ENCODE measurements around the gene PI4KA.
"Not testable (repeated sequence)": the region's sequence is repeated elsewhere in the genome, so short reads cannot be mapped to it uniquely, and the experiment has no call there.

The PI4KA gene

DNA sequence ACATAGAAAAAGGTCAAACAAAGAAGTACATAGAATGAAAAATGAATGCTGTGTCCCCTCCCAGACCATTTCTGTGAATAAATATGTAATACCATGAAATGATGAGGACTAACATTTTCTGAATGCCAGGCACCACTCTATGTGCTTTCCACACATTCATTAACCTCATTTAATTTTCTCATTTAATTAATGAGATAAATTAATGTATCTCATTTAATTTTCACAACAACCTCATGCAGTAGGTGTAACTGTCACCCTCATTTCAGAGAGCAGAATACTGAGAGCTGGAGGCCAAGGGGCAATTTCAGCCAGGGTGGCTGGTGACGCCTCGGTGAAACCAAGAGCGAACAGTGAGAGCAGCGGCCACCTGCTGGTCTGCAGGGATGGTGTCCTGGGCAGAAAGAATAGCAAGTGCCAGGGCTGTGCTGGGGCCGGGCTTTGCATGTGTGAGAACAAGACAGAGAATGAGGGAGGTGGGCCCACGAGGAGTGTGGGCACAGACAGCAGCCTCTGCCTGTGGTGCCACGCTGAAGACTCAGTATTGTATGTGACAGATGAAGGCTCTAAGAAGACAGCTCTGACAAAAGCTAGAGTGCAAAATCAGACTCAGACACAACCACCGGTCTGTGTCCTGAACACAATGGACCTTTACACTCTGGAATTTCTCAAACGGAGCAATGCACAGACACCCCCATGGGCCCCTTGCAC lies 86.5 kb downstream of the PI4KA start:
- no peak for DNase-seq

DNA sequence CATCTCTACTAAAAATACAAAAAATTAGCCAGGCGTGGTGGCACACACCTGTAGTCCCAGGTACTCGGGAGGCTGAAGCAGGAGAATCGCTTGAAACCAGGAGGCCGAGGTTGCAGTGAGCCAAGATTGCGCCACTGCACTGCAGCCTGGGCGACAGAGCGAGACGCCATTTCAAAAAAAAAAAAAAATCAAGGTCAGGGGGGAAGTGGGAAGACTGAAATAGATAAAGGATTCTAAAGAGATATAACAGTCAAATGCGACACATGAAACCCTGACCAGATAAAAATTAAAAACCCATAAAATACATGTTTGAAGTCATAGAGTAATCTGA lies 89.2 kb downstream of the PI4KA start:
- DNase-seq: not testable (repeated sequence)

DNA sequence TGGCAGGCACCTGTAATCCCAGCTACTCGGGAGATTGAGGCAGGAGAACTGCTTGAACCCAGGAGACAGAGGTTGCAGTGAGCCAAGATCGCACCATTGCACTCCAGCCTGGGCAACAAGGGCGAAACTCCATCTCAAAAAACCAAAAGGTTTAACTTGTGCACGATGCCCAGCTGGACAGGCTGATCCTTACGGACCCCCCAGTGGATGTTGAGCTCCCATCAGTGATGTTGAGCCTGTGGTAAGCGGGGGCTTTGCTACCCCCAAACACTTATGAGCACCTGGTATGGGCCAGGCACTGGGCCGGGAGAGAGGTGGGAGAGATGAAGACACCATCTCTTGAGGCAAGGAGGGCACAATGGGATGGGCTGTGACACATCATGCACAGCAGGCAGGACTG lies 92.1 kb downstream of the PI4KA start:
- DNase-seq: no peak

DNA sequence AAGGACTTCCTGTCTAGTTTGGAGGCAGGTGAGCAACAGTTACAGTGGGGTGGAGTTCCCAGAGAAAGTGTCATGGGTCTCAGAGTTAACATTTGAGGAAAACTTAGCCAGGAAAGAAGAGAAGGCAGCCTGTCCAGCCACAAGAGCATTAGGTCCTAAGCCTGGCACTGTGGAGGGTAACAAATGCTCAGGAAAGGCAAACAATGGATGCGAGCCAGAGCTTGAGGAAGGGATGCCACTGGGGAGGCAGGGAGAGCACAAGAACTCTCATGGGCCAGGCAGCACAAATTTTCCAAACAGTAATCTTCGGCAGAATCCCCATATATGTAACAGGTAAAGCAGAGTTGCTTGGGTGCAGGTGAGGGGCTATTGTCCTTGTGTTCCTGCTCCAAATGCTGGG lies 92.7 kb downstream of the PI4KA start:
- no peak for DNase-seq

DNA sequence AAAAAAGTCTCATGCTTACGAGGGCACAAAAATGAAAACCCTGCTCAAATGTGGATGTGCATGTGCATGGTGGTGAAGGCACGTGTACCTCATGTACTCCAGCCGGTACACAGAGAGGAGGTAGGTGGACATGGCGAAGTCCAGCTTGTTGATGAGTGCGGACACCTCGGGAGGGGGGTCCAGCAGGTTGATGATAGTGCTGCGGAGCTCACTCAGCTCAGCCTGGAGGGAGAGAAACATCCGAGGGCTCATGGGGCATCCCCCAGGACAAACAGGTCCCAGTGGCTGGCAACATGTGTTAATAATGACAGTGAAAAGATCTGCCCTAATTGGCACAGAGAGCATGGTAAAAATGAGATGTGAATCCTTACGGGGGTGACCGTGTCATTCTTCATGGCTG lies 93.9 kb downstream of the PI4KA start:
- DNase-seq: no peak

DNA sequence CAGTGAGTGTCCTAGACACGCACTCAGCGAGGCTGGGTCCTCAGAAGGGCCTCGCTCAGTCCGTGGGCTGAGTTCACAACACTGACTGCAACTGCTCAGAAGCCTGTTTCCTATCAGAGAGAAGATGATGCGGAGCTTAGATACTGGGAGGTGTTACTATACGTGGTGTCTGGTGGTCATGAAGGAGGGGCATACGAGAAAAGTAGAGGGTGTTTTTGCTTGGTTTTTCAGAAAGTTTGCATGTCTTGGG lies 94.2 kb downstream of the PI4KA start:
- no peak for DNase-seq

DNA sequence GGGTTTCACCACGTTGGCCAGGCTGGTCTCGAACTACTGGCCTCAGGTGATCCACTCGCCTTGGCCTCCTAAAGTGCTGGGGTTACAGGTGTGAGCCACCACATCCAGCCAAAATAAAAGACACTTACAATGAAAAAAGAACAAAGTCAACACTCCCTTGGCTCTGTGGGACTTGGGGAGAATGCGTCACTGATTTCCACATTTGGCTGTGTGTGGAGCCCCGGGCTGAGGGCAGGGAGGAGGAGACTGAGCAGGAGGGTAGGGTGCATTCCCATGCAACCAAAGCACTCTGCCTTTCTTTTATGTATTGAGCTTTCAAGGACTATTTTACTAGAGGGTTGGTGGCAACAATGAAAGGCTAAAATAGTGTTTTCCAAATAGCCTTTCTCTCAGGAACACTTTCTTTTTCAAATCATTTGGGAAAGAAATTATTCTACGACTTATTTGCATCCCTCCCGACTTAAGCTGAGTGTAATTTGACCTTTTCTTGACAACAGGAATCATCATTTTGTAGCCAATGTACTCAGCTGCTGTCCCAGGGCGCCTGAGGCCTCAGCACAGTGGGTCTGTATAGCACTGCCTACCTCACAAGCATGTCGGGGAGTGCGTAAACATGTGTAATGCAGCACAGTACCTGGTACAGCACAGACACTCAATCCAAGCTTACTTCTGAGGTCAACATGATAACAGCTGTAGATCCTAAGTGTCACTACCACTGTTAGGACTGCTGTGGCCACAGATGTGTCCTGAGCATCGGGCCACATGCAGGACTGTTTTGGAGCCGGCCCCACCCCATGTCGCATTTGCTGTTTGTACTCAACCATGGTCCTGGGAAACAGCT lies 94.8 kb downstream of the PI4KA start:
- no peak for DNase-seq

DNA sequence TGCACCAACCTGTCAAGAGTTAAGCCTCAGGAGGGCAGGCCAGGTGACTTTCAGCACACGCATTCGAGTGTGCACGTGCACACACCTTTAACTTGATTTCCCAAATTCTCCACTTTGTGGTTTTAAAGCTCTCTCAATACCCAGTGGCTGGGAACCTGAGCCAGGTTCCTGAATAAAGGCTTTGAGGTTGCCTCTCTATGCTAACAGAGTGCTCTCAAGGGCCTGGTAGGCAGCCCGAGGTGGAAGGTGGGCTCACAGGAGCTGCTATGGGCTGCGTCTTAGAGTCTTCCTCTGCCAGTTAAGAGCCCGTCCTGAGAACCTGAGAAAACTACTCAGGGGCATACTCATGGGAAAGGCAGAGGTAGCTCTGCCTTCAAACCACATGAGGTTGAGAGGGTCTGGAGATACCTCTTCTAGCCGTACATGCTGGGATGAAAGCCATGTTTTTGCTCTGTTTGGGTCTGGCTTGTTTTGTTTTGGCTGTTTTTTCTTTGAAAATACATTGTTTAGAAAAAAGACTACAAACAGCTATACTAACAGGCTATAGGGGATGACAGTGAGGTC lies 96.3 kb downstream of the PI4KA start:
- no peak for DNase-seq

DNA sequence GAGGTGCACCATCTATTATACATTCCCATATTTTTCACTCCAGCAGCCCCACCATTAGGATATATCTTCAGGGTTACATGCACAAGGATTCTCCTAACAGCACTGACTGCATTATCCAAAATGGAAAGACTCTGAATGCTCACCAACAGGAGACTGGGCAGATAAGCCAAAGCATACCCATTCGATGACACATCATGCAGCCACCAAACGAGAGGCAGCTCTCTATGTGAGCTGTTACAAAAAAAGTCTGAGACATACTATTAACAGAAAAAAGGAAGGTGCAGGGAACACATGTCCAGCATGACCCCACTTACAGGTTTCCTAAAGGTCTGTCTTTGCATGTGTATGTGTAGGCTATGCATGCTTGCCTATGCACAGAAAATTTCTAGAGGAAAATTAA lies 97.1 kb downstream of the PI4KA start:
- no peak for DNase-seq

DNA sequence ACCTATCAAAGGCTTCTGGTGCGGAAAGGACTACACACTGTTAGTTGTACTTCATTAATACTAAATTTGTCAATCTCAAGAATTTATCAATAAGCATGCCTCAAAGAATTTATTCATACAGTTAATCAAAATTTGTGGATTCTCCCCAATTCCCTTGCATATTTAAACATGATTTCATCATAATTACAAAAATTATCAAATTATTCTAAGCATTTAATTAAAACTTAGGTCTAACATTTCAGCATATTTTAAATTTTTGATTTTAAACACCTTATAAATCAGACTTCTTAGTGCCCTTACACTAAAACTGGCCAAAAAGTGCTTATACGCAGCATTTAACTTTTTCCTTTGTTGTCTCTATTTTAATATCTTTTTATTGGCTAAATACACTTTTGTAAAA lies 98.5 kb downstream of the PI4KA start:
- DNase-seq: no peak

DNA sequence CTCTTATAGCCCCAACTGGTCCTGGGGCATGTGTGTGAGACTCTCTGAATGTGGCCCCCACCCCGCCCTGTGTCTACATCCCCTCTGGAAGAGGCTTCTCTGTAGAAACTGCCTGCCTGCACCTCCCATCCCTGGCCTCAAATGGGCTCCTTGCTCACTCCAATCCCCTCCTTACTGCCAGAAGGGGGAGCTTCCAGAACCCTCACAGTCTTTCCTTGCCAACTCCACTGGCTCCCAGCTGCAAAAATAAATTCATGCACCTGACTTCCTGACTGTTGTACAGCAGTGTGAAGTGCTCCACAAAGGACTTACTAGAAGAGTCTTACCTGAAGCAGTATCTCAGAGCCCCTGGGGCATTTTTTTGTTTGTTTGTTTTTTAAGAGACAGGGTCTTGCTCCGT lies 99.9 kb downstream of the PI4KA start:
- DNase-seq: no peak

DNA sequence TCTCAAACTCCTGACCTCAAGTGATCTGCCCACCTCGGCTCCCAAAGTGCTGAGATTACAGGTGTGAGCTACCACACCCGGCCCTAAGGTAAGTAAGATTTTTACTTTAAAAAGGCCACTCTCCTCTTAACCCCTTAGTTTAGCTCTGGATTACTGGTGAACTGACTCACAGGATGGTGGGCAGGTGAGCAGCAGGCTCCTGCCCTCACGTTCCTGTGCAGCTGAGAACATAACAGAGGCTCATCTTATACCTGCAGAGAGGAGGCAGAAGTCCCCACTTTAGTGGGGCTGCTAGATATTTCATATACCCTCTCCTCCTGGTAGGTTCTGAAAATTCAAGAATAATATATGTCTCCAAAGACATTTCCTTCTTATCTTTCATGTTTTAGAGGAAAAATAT lies 101.8 kb downstream of the PI4KA start:
- DNase-seq: no peak

DNA sequence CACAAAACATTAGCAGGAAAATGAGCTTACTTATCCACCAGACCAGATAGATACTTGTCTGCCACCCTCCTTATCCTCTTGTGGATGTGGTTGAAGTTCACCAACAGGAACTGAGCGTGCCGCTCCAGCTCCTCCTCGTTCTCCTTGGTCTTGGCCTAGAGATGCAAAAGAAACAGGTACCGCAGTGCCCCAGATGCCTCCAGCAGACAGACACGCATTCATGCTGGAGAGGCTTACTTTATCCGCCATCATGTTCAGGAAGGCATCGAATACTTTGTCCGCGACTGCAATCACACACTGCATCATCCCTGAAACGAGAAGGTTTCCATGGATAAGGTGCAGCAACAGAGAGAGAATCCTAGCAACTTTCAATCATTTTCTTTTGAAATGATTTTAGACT lies 105.7 kb downstream of the PI4KA start:
- DNase-seq: no peak

DNA sequence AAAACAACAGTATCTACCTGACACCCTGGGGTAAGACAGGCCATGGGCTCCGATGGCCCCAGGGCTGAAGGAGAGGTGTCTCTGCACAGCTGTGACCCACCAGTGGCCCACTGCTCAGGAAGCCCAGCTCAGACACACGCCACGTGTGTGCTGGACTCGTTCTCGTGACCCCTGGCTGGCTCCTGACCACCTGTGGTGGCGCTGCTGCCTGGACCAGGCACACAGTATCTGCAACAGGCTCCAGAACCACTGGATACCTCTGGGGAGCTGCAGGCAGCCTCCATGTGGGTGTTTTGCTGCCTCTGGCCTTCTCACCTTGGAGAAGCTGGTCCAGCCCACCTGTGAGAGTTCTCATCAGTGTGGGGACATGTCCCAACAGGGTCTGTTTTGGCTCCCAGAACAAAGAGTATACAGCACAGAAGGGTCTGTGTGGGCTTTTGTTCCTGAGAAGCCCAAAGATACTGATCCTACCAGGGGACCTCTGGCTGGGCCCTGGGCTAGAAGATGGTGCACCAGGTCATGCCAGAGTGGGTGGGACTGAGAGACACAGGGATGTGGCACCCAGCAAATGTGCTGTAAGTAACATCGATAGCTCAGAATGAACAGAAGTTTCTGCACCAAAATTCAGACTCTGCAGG lies 106.4 kb downstream of the PI4KA start:
- no peak for DNase-seq

DNA sequence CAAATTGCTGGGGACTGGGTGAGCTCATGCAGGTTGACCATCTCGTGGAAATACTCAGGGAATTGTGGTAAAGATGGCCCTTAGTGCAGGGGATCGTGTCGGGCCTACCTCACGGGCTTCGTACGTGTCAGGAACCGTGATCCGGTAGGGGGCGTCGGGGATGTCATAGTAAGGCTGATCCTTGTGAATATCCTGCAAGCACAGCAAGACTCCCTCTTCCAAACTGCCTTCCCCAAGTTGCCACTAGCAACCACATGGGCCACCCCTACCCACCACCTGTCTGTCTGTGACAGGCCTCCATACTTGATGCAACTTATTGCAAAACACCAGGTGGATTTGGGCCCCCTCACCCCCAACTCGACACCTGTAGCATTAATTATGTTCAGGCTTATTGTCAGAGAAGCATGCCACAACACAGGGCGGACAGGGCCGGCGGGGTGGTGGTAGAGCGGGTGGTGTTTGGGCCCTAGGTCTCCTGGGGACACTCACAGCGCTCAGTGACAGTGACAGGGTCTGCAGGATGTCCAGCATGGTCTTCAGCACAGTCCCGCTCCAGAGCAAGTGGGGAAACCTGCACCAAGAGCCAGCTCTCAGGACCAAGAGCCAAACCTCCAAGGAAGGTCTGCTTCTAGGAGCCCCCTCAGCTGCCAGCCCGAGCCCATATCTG lies 107.3 kb downstream of the PI4KA start:
- no peak for DNase-seq

DNA sequence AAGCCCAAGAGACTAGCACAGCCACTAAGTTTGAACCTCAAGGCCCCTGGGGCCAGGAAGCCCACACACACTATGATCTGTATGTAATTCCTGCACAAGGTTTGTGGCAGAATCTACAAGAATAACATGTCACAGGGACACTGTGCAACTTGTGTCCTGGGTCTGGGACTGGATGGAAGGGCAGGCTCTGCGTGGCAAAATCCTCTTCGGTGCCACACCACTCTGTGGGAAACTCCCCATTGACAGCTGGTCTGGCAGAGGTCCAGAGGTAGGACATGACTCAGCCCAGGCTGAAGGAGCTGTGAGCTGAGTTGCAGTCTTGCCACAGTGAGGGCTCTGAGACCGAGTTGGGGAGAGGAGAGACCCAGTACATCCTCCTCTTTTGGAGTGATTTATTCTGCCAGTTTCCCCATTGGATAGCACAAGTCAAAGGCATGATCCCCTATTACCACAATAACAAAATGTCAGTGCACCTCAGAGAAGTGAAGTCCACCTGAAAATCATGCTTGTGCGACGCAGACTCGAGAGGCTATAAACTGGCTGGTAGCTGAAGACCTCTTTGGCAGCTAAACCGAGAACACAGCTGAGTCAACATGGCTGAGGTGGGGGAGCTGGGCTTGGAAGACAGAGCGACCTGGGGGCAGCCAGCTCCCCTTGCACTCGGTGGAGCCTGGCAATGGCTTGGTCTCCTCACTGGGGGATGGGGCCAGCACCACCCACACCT lies 108.0 kb downstream of the PI4KA start:
- DNase-seq: peak; percentile 69

DNA sequence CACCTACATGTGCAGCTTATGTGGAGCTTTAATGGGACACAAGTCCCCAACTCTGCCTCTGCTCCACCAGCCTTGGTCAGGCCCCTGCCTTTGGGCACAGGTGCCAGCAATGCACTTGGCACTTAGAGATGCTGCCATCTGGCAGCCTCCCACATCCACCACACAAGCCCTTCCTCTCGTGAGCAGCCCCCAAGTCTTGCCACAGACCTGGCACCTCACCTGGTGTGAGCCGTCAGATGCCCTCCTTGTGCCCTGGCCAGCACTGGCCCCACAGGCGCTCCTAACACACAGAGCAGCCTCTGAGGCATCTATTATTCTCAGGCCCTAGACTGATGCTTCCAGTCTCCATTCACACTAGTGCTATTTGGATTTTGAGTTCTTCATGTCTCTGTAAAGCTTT lies 109.2 kb downstream of the PI4KA start:
- DNase-seq: no peak

DNA sequence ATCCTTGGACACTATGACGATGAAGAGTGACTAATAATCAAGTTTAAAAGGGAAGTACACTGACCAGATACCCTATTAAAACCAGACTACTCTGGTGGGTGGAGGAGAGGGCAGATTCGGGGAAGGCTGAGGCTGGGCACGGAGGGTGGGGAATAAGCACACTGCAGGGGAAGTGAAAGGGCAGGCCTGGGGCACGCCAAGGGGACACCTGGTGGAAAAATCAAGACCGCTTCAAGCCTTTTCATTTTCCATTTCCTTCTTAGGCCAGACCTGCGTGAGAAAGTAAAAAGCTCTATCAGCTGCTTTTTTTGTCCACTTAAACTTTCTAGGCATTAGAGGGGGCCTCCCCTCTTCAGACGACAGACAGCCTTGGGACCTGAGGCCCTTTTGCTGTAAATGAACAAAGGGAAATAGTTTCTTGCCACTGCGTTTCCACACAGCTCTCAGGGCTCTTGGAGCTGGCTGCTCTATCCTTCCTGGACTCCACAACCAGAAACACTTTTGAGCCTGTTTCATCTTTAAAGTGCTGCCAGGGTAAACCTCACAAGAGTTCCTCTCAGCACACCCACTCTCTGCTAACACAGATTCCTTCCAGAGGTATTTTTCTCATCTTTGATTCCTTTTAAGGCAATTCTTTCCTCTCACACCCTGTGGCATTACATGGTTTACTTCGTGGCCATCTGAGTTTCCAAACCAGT lies 109.7 kb downstream of the PI4KA start:
- no peak for DNase-seq

DNA sequence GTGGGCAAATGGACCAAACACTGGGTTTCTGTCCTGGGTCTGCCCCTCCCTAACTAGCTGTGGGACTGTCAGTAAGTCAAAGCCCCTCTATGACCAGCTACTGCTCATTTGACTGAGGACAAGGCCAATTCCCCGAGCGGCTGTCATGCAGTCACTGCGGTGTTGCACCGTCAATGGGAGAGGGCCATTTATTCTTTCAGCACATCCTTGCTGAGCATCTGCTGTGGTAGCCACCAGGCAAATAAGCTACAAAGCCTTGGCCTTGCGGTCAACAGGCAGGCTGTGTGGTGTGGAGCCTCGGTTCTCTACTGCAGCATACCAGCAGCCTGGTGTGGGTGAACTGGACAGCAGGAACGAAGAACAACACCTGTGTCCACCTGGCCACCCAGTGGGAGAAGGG lies 110.5 kb downstream of the PI4KA start:
- no peak for DNase-seq

DNA sequence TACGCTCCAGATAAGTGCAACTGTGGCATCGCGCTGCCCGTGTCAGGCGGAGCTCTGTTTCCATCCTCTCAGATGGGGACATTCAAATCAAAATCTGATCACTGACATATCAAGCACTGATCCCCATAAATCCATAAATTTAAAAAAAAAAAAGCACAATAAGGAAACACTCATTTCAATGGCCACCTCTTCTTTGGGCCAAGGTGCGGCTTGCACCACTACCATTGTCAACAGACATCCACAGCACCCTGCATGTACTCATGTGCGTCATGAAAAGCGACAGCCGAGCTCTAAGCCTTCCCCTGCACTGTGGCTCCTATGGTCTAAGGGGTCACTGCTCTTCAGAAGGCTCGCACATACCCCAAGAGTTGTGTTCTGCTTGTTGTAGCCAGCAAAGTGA lies 111.4 kb downstream of the PI4KA start:
- no peak for DNase-seq

DNA sequence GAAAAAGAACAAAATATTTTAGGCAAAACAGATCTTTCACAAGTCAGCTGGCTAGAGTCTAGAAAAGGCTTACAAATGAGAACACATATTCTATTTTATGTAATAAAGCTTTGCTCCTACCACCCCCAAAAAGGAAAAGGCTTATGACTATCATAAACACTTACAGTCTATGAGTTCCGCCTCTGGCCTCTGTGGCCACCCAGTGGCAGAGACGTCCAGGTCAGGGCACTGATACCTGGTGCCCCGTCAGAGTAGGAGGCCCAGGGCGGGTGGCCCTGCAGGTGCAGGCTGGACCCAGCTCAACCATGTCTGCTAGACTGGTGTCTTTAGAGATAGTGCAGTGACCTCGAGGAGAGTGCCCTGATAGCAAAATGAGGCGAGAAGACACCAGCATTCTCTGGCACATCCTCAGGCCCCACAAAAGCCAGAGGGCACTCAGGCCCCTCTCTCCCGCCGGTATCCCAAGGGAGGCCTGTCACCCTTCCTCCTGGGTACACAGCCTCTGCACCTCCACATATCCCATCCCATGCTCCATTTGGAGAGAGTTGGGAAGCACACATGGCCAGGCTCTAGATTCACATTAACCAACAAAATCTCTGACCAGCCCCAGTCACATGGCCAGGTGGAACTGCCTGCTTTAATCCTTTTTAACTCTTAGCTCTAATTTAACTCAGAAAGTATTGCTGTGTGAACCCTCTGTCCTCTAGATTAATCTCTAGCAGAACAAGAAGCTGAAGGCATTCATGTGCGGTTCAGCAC lies 112.0 kb downstream of the PI4KA start:
- no peak for DNase-seq

DNA sequence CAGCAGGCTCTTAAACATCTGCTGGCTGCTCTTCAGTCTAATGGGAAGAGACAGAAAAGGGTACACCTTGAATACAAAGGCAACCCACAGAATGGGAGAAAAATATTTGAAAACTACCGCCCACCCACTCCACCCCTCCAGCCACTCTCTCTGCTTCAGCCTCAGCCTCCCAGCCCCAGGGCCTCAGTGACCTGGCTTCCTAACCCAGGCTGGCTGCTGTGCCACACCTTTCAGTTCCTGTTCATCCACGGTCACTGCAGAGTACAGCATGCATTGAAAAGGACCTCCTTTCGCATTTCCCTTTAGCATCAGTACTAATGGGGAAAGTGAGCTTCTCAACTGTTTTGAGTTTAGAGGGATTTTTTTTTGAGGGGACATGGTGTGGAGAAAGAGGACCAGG lies 113.5 kb downstream of the PI4KA start:
- DNase-seq: no peak

All from femur (tissue), 1 donor.